A549 (cell line): Measurements from ENCODE around the gene ADAMTSL3. TPM values are rescaled to one million over a fixed set of nuclear protein-coding genes. Genes with fewer than 3 reads are reported as not detected.

ENCODE experiments used
- ATAC-seq, 2 experiments: fragments of 200-7000 bp in 1 of 2; fragments of >200 bp in 1 of 2; cut with Nextera tagmentation in 1 of 2; cut with Tn5 transposase in 1 of 2; 3 replicates each; pipeline versions ENCODE4 v1.8.0 to v1.9.1; 2018 to 2020; ENCODE audit warnings: mild to moderate bottlenecking in 1 of 2, moderate library complexity in 1 of 2
- CTCF ChIA-PET: fragments of 300-600 bp; sonication (Branson Sonifier 250); formaldehyde crosslinking; extraction: SDS; loops from one replicate; lab custom pipeline; 2021; ENCODE audit warnings: antibody characterized with exemption, inconsistent platforms; lab: Yijun Ruan, JAX
- POLR2A ChIA-PET: fragments of 350-600 bp; formaldehyde crosslinking; extraction: SDS; loops from one replicate; lab custom pipeline; 2021; ENCODE audit warnings: antibody characterized with exemption, inconsistent platforms; lab: Yijun Ruan, JAX
- DNase-seq, 2 experiments: peaks; one replicate each; pipeline versions ENCODE4 v3.0.0 to v3.0.0-alpha.2; 2011 to 2016; ENCODE audit warnings: low read depth in 1 of 2, low spot score in 1 of 2
- FAIRE-seq: peaks from 2 replicates; lab custom pipeline; 2011; peaks lifted over from hg19 to GRCh38; lab: Jason Lieb, UNC
- H3K27ac ChIP-seq, 2 experiments: fragments of >200 bp; sonication (Bioruptor Twin); formaldehyde crosslinking; 3 replicates each; pipeline ENCODE4 v1.5.1; 2016 to 2017
- H3K4me1 ChIP-seq: fragments of >200 bp; sonication (Bioruptor Twin); formaldehyde crosslinking; 3 replicates; pipeline ENCODE4 v1.6.1; 2016
- H3K4me2 ChIP-seq: fragments of >200 bp; sonication (Bioruptor Twin); formaldehyde crosslinking; 3 replicates; pipeline ENCODE4 v1.6.1; 2016
- H3K4me3 ChIP-seq: fragments of >200 bp; sonication (Bioruptor Twin); formaldehyde crosslinking; 3 replicates; pipeline ENCODE4 v1.5.1; 2016
- H3K9me3 ChIP-seq: fragments of >200 bp; sonication (Bioruptor Twin); formaldehyde crosslinking; 3 replicates; pipeline ENCODE4 v1.6.1; 2016
- CEBPB ChIP-seq, 2 experiments: fragments of >200 bp in 1 of 2; sonication (Bioruptor Twin) in 1 of 2; formaldehyde crosslinking in 1 of 2; IDR thresholded peaks; 2 replicates each; pipeline ENCODE4 v1.6.1; 2012 to 2016
- CHD4 ChIP-seq: fragments of 200-600 bp; sonication (generic); IDR thresholded peaks from 2 replicates; pipeline ENCODE4 v1.6.1; 2016; ENCODE audit warnings: antibody characterized with exemption, mild to moderate bottlenecking, borderline replicate concordance
- E2F6 ChIP-seq: IDR thresholded peaks from 2 replicates; pipeline ENCODE4 v1.6.1; 2012; ENCODE audit warnings: low read depth, borderline replicate concordance
- EHMT2 ChIP-seq: fragments of 200-600 bp; sonication (generic); IDR thresholded peaks from 2 replicates; pipeline ENCODE4 v1.6.1; 2016; ENCODE audit warnings: antibody characterized with exemption, low read depth, mild to moderate bottlenecking, moderate library complexity
- ELK1 ChIP-seq: fragments of 150-350 bp; IDR thresholded peaks from 2 replicates; pipeline ENCODE4 v1.6.1; 2014; ENCODE audit warnings: low read depth, mild to moderate bottlenecking, low read length
- FOSL2 ChIP-seq, 2 experiments: fragments of 450-650 bp in 1 of 2; fragments of >200 bp in 1 of 2; sonication (Bioruptor Twin) in 1 of 2; formaldehyde crosslinking; IDR thresholded peaks; 2 replicates each; pipeline versions ENCODE4 v1.5.0 to v1.6.1; 2016 to 2020; ENCODE audit warnings: mild to moderate bottlenecking in 1 of 2, moderate library complexity in 1 of 2
- FOXS1 ChIP-seq: fragments of 250-450 bp; sonication (Bioruptor Pico); IDR thresholded peaks from 2 replicates; pipeline ENCODE4 v1.5.0; 2020; ENCODE audit warnings: mild to moderate bottlenecking, moderate library complexity
- HES2 ChIP-seq: fragments of >200 bp; sonication (Bioruptor Twin); formaldehyde crosslinking; IDR thresholded peaks from 2 replicates; pipeline ENCODE4 v1.6.1; 2016
- HEYL ChIP-seq: fragments of 250-450 bp; sonication (Bioruptor Pico); IDR thresholded peaks from 2 replicates; pipeline ENCODE4 v1.8.0; 2021; ENCODE audit warnings: mild to moderate bottlenecking, moderate library complexity
- HOXA7 ChIP-seq: fragments of 250-450 bp; sonication (Bioruptor Pico); IDR thresholded peaks from 2 replicates; pipeline ENCODE4 v1.5.0; 2020; ENCODE audit warnings: mild to moderate bottlenecking, moderate library complexity
- HOXB5 ChIP-seq: fragments of 250-450 bp; sonication (Bioruptor Pico); IDR thresholded peaks from 2 replicates; pipeline ENCODE4 v1.5.0; 2020; ENCODE audit warnings: mild to moderate bottlenecking, moderate library complexity
- JUN ChIP-seq, 2 experiments: fragments of >200 bp; sonication (Bioruptor Twin); formaldehyde crosslinking; IDR thresholded peaks; 2 replicates in 1 of 2; 3 replicates in 1 of 2; pipeline ENCODE4 v1.6.1; 2016 to 2017
- KDM5A ChIP-seq: fragments of 200-600 bp; sonication (generic); IDR thresholded peaks from 2 replicates; pipeline ENCODE4 v1.6.1; 2016; ENCODE audit warnings: antibody characterized with exemption, mild to moderate bottlenecking
- MAFK ChIP-seq: fragments of 450-650 bp; IDR thresholded peaks from 2 replicates; pipeline ENCODE4 v1.6.1; 2014; ENCODE audit not compliant: partially characterized antibody
- NPAS2 ChIP-seq: fragments of 250-450 bp; sonication (Bioruptor Pico); IDR thresholded peaks from 2 replicates; pipeline ENCODE4 v1.8.0; 2022; ENCODE audit warnings: mild to moderate bottlenecking, moderate library complexity, borderline replicate concordance
- NR3C1 ChIP-seq: fragments of >200 bp; sonication (Bioruptor Twin); formaldehyde crosslinking; IDR thresholded peaks from 3 replicates; pipeline ENCODE4 v1.6.1; 2017
- PHF8 ChIP-seq: fragments of 200-600 bp; sonication (generic); IDR thresholded peaks from 2 replicates; pipeline ENCODE4 v1.6.1; 2016; ENCODE audit warnings: low read depth, mild to moderate bottlenecking, antibody characterized with exemption, moderate library complexity, borderline replicate concordance
- POLR2AphosphoS2 ChIP-seq: conservative IDR thresholded peaks from 2 replicates; pipeline ENCODE4 v1.6.1; 2012; ENCODE audit warnings: low read length, improper control_type of control experiment, inconsistent platforms
- RAD21 ChIP-seq, 2 experiments: fragments of >200 bp in 1 of 2; sonication (Bioruptor Twin) in 1 of 2; formaldehyde crosslinking in 1 of 2; IDR thresholded peaks in 1 of 2; conservative IDR thresholded peaks in 1 of 2; 2 replicates in 1 of 2; 3 replicates in 1 of 2; pipeline ENCODE4 v1.6.1; 2012 to 2018; ENCODE audit warnings: inconsistent platforms in 1 of 2
- RARB ChIP-seq: fragments of 250-450 bp; sonication (Bioruptor Pico); IDR thresholded peaks from 2 replicates; pipeline ENCODE4 v1.8.0; 2021; ENCODE audit warnings: mild to moderate bottlenecking, moderate library complexity
- RNF2 ChIP-seq: fragments of 200-600 bp; sonication (generic); IDR thresholded peaks from 2 replicates; pipeline ENCODE4 v1.6.1; 2016; ENCODE audit warnings: low read depth, mild to moderate bottlenecking, antibody characterized with exemption, moderate library complexity, borderline replicate concordance
- SMC3 ChIP-seq: fragments of >200 bp; sonication (Bioruptor Twin); formaldehyde crosslinking; IDR thresholded peaks from 3 replicates; pipeline ENCODE4 v1.6.1; 2018; ENCODE audit warnings: inconsistent platforms
- SREBF2 ChIP-seq: fragments of 450-650 bp; IDR thresholded peaks from 2 replicates; pipeline ENCODE4 v1.6.1; 2014; ENCODE audit warnings: mild to moderate bottlenecking, moderate library complexity
- TFCP2L1 ChIP-seq: fragments of 250-450 bp; sonication (Bioruptor Pico); IDR thresholded peaks from 2 replicates; pipeline ENCODE4 v1.5.0; 2021; ENCODE audit warnings: mild to moderate bottlenecking
- TP53 ChIP-seq: fragments of 250-450 bp; sonication (Bioruptor Pico); IDR thresholded peaks from 2 replicates; pipeline ENCODE4 v1.5.0; 2021; ENCODE audit warnings: mild to moderate bottlenecking, moderate library complexity
- USF2 ChIP-seq: fragments of 450-650 bp; IDR thresholded peaks from 2 replicates; pipeline ENCODE4 v1.6.1; 2014; ENCODE audit warnings: antibody characterized with exemption
- ZFP36 ChIP-seq: fragments of 450-650 bp; IDR thresholded peaks from 2 replicates; pipeline ENCODE4 v1.6.1; 2014; ENCODE audit warnings: borderline replicate concordance; ENCODE audit not compliant: partially characterized antibody
- ZNF302 ChIP-seq: fragments of 250-450 bp; sonication (Bioruptor Pico); IDR thresholded peaks from 2 replicates; pipeline ENCODE4 v1.9.0; 2021; ENCODE audit warnings: inconsistent platforms, mild to moderate bottlenecking, moderate library complexity
- ZSCAN20 ChIP-seq: fragments of 250-450 bp; sonication (Bioruptor Pico); IDR thresholded peaks from 2 replicates; pipeline ENCODE4 v1.8.0; 2022; ENCODE audit warnings: mild to moderate bottlenecking, moderate library complexity
- WGBS: methylation state at CpG from one replicate; pipeline ENCODE4 v1.1.6; 2017; ENCODE audit errors: missing lambda C conversion rate; 5-methylcytosine and 5-hydroxymethylcytosine counted together
- polyA plus RNA-seq, 4 experiments: library from polyadenylated mRNA; depleted of rRNA in 3 of 4; stranded (reverse); fragments of >200 nt; fragmentation: RNase III in 1 of 4; extraction: RNeasy Plus Mini Kit Qiagen cat#74134 plus additional on column Dnase treatment in 1 of 4; gene quantifications; 2 replicates in 3 of 4; 3 replicates in 1 of 4; pipeline ENCODE4 v1.2.3, GENCODE V29; 2011 to 2017

The ADAMTSL3 gene
- polyA plus RNA-seq, 2 of the 4 experiments (the other 2 are of a cell fraction) = 0.22 to 0.25 TPM

- no peak for ATAC-seq
- no peak for FAIRE-seq
- DNase-seq = no peak
- TF ChIP-seq HES2 (no peak), TFCP2L1 (CRISPR knock-in tag) (no peak), RAD21 (conservative IDR thresholded peaks at IDR 0.05 in 1 of 2, IDR thresholded peaks at IDR 0.05 in 1 of 2) (no peak), JUN (IDR thresholded peaks at IDR 0.05) (no peak), NR3C1 (no peak), RARB (CRISPR knock-in tag) (no peak), ZSCAN20 (CRISPR knock-in tag) (no peak), MAFK (no peak), EHMT2 (no peak), HOXA7 (CRISPR knock-in tag) (no peak), SREBF2 (no peak), FOXS1 (no peak), SMC3 (no peak), KDM5A (no peak), HEYL (CRISPR knock-in tag) (no peak), CHD4 (no peak)
- TF ChIP-seq, all 56 proteins: peak for 0
- ChIA-PET POLR2A (no interaction called here), CTCF (interaction anchor here (1.0 kb wide), 2 partner anchors 17 to 26 kb away, joined by 3 read pairs; no protein-coding TSS in a partner anchor)
- Histone ChIP-seq H3K4me3 (no peak overlapping the region), H3K4me1 (peaks cover 5% of the 10 kb centered on the region; the same call in 1 of the 3 replicates), H3K27ac (no peak overlapping the region), H3K9me3 (no peaks in the 10 kb centered on the region), H3K4me2 (no peak overlapping the region)
- 36% methylated on average over 3 of the region's 3 CpGs for WGBS
Observed at GRCh38 chr15:83854950-83855707, 201.2 kb downstream of the ADAMTSL3 start.

GRCh38 chr15:83855956-83856355 is 202.0 kb downstream of the ADAMTSL3 start:
- TF ChIP-seq E2F6 = no peak
- no peak for TF ChIP-seq SREBF2
- no peak for TF ChIP-seq CEBPB (IDR thresholded peaks at IDR 0.05)
- no peak for TF ChIP-seq FOSL2 (IDR thresholded peaks at IDR 0.05)
- no peak for TF ChIP-seq FOSL2 (CRISPR knock-in tag; IDR thresholded peaks at IDR 0.05)
- no peak for TF ChIP-seq CHD4
- TF ChIP-seq TP53 (CRISPR knock-in tag) = no peak
- TF ChIP-seq USF2 = no peak
- no peak for TF ChIP-seq ZFP36
- TF ChIP-seq NPAS2 (CRISPR knock-in tag) = no peak
- TF ChIP-seq PHF8 = no peak
- TF ChIP-seq ELK1 = no peak
- TF ChIP-seq ZNF302 (CRISPR knock-in tag) = no peak
- TF ChIP-seq POLR2AphosphoS2 = no peak
- TF ChIP-seq EHMT2 = no peak
- no peak for TF ChIP-seq JUN (IDR thresholded peaks at IDR 0.05)
- no peak for TF ChIP-seq HOXB5
- TF ChIP-seq RNF2 = no peak
- TF ChIP-seq, all 56 proteins: peak for 0
- DNase-seq (no peak), ATAC-seq (no peak), FAIRE-seq (no peak)
- 4% methylated on average over 1 of the region's 1 CpG for WGBS
- POLR2A ChIA-PET = no interaction called here
- peaks cover 5% of the 10 kb centered on the region; the same call in 1 of the 3 replicates for H3K4me1 ChIP-seq
- no peak overlapping the region for H3K27ac ChIP-seq
- CTCF ChIA-PET = interaction anchor here (0.7 to 1.6 kb wide), 4 partner anchors 15 to 25 kb away, joined by 3 to 4 read pairs (median 3); no protein-coding TSS in a partner anchor
- no peaks in the 10 kb centered on the region for H3K9me3 ChIP-seq
- no peak overlapping the region for H3K4me3 ChIP-seq
- H3K4me2 ChIP-seq = no peak overlapping the region
